ENCODE results near the gene TMEM116.
"Not testable (repeated sequence)": the region's sequence is repeated elsewhere in the genome, so short reads cannot be mapped to it uniquely, and the experiment has no call there.

The TMEM116 gene

DNA sequence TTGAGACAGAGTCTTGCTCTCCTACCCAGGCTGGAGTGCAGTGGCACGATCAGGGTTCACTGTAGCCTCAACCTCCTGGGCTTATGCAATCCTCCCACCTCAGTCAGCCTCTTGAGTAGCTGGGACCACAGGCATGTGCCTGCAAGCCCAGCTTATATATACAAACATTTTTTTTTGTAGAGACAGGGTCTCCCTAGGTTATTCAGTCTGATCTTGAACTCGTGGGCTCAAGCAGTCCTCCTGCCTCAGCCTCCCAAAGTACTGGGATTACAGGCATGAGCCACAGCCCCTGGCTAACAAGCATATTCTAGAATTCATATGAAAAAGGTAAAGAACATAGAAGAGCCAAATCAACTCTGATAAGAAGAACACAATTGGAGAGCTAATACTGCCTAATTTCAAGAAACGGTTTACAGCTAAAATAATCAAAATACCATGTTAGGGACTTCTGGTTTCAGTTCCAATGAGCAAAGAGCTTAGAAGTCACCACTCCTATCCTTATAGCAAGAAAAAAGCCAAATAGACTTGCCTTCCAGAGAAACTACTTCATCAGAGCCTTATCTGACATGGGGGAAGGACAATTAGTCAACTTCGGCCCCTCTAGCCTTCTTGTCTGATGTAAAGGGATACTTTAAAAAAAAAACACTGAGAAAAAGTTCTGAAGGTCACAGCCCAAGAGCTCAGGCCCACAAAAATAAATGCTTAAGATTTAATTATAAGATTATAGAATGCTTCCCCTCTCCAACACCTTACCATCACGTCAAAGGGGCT, 37.6 kb downstream of the TMEM116 start:
- no peak for DNase-seq

DNA sequence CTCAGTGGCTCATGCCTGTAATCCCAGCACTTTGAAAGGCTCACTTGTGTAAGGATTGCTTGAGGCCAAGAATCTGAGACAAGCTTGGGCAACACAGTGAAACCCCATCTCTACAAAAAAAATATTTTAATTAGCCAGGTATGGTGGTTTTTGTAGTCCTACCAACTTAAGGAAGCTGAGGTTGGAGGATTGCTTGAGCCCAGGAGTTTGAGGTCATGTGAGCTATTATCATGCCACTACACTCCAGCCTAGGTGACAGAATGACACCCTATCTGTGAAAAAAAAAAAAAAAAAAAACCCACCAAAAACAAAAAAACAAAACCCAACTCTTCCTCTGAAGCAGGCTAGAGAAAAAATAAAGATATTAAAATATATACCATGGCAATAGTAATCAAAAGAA, 41.2 kb downstream of the TMEM116 start:
- no peak for DNase-seq

DNA sequence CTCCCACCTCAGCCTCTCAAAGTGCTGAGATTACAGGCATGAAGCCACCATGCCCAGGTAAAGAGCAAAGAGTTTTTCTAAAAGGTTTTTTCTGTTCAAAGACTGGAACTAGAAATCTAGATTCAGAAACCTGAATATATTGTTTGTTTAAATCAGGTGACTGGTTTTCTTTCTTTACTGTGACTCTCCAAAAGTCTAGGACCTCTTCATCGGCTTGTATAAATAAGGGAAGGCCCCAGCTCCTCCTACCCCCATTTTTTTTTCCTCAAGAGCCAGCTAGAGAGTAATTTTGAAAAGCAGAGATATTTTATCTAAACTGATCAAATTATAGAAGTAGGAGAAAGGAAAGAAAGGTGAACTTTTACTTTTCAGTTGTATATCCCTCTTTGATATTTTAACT, 48.0 kb downstream of the TMEM116 start:
- DNase-seq = no peak

DNA sequence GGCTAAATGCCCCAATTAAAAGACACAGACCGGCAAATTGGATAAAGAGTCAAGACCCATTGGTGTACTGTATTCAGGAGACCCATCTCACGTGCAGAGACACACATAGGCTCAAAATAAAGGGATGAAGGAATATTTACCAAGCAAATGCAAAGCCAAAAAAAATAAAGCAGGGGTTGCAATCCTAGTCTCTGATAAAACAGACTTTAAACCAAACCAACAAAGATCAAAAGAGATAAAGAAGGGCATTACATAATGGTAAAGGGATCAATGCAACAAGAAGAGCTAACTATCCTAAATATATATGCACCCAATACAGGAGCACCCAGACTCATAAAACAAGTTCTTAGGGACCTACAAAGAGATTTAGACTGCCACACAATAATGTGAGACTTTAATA, 53.4 kb downstream of the TMEM116 start:
- not testable (repeated sequence) for DNase-seq

DNA sequence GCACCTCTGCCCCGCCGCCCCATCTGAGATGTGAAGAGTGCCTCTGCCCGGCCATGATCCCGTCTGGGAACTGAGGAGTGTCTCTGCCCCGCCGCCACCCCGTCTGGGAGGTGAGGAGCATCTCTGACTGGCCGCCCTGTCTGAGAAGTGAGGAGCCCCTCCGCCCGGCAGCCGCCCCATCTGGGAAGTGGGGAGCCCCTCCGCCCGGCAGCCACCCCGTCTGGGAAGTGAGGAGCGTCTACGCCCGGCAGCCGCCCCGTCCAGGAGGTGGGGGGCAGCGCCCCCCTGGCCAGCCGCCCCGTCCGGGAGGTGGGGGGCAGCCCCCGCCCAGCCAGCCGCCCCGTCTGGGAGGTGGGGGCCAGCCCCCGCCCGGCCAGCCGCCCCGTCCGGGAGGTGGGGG, 55.7 kb downstream of the TMEM116 start:
- not testable (repeated sequence) for DNase-seq

DNA sequence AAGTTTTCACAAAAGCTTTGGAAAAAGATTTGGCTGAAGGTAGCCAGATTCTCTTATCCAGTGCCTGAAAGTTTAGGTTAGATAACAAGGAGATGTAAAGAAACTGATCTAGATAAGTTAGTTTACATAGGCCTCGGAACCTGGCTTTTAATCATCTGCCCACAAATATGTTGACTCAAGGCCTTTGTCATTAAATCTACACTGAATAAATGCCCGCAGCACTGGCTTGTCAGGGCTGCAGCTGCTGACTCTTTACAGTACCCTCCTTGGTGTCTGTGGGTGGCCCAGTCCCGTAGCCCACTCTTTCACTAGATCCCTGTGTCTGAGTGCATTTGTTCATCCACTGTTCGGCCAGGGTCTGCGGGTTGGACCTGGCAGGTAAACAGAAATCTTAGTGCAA, 58.0 kb downstream of the TMEM116 start:
- no peak for DNase-seq

DNA sequence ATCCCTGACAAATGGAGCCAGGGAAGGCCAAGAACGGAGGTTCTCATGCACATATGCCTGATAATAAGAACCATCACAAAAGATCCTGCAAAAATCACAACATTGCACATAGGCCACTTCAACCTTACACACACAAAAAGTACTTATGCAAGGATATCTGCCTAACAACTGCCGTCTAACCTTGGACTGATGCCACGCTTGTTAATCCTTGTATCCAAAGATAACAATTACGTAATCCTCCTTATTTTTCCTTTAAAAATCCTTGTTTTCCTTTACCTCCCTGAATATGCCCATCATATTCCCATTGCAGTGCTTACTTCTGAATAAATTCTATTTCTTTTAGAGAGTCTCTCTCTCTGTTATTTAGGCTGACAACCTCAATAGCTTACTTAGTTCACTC, 59.5 kb downstream of the TMEM116 start:
- no peak for DNase-seq

DNA sequence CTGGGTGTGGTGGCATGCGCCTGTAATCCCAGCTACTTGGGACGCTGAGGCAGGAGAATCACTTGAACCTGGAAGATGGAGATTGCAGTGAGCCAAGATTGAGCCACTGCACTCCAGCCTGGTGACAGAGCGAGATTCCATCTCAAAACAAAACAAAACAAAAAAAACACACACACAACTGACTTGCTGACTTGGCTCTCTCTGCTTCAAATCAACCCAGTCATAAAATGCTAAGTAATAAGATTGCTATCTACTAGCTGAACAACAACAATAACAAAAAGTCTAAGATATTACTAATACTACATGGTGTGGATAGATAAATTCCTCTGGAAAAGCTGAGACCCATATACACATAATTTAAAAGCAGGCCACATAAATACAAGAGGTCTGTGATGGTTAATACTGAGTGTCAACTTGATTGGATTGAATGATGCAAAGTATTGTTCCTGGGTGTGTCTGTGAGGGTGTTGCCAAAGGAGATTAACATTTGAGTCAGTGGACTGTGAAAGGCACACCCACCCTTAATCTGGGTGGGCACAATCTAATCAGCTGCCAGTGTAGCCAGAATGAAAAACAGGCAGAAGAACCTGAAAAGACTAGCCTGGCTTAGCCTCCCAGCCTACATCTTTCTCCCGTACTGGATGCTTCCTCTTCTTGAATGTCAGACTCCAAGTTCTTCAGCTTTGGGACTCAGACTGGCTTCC, 60.7 kb downstream of the TMEM116 start:
- DNase-seq = not testable (repeated sequence)

DNA sequence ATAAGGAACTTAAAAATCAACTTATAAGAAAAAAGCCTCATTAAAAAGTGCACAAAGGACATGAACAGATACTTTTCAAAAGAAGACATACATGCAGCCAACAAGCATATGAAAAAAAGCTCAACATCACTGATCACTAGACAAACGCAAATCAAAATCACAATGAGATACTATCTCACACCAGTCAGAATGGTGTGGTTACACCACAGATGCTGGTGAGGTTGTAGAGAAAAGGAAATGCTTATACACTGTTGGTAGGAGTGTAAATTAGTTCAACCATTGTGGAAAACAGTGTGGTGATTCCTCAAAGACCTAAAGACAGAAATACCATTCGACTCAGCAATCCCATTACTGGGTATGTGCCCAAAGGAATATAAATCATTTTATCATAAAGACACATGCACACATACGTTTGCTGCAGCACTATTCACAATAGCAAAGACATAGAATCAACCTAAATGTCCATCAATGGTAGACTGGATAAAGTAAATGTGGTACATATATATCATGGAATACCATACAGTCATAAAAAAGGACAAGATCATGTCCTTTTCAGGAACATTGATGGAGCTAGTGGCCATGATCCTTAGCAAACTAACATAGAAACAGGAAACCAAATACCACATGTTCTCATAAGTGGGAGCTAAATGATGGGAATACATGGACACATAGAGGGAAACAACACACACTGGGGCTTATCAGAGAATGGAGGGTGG, 61.8 kb downstream of the TMEM116 start:
- not testable (repeated sequence) for DNase-seq

DNA sequence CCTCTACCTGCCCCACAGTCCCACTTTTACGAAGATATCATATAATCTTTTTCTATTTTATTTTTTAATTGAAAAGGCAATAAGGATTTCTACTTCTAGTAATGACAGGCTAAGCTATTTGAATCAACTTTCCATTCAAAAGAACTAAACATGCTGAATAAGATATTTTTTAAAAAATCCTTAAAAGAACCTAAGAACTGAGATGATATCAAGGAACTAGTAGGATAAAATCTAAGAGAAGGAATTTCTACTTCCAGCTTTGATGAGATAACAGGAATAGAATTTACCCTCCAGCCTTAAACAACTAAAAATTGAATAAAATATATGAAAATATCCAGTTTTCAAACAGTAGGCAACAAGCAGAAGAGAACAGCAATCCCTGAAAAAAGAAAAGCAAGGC, 69.0 kb downstream of the TMEM116 start:
- DNase-seq = no peak

DNA sequence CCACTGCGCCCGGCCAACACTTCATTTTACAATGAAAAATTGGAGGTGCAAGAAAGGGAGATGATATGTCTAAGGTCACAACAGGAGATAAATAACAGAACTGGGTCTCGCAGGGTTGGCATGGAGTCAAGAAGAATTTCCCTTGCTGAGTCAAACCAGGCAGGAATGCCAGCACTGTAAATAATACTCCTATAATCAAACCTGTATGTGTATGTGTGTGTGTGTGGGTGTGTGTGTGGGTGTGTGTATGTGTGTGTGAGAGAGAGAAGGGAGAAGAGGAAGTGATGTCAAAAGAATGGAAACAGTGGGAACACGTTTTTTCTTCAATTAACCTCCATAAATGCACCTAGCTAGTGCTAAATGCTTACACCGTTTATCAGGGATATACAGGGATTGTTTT, 70.4 kb downstream of the TMEM116 start:
- DNase-seq = peak; percentile 9

DNA sequence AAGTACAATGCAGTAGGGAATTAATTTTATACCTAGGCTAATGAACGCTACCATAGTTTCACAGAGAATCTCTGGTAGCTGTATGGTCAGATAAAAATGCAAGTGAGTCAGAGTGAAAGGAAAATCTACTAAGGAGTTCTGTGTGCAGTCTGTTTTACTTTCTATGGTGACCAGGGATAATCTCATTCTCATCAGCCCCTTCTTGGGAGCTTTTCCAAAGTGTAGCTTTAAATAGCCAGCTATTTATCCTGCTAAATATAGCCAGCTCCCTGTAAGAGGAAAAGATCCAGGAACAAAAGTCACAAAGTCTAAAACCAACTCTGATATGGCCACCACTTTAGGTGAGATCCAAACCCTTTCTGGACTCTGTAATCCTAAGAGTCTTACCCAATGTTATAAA, 75.5 kb downstream of the TMEM116 start:
- no peak for DNase-seq

DNA sequence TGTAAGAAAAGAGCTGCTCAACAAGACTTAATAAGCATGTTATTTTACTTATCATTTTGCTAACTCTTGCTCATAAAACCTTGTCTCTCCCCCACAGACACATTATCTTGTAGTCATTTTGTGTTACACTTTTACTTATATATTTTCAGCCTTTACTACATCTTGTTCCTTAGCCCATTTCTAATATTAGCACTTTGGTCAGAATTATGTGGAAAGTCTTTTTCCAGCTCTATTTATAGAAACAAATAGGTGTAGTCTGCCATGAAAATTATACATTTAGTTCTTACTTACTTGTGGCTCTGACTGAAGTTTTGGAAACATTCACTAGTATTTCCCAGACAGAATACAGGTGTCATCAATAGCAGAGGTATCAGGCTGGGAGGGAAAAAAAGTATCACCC, 76.1 kb downstream of the TMEM116 start:
- no peak for DNase-seq

DNA sequence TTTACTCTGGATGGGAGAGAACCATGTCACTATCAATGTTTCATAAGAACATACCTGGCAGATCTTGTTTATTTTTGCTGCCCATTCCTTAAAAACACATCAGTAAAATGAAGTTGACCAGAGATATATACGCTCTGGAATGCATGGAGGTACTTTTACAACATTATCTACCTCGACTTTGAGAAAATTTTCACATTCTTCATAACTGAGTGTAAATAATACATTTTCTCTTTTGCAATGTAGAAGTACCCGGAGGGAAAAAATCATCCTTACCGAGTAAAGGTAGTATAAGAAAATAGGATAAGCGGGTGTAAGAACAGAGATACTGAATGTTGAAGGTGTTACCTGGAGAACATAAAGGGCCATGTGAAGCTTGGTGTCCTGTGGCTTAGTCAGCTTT, 80.7 kb downstream of the TMEM116 start:
- no peak for DNase-seq

DNA sequence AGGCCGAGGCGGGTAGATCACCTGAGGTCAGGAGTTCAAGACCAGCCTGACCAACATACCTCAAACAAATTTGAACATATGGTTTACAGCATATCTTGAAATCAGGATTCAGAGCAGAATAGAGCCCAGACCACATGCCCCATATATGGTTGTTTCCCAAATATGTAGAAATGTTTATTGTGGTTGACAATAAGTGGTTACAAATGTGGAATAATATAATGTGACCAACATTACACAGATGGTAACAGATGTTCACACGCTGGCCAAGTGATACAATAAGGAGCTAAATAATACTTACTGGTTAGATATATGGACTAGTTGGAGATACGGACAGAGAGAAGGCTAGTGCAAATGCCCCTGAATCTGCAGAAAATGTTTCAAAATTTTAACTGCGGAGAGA, 85.6 kb downstream of the TMEM116 start:
- DNase-seq = no peak

DNA sequence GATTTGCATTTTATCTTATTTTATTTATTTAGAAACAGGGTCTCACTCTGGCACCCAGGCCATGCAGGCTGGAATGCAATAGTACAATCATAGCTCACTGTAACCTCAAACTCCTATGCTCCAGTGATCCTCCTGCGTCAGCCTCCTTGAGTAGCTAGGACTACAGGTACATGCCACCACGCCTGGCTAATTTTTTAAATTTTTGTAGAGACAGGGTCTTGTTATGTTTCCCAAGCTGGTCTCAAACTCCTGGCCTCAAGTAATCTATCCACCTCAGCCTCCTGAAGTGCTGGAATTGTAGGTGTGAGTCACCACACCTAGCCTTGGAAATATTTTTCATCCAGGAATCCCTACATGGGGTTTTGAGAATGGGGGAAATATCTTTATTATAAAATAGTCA, 86.3 kb downstream of the TMEM116 start:
- no peak for DNase-seq

DNA sequence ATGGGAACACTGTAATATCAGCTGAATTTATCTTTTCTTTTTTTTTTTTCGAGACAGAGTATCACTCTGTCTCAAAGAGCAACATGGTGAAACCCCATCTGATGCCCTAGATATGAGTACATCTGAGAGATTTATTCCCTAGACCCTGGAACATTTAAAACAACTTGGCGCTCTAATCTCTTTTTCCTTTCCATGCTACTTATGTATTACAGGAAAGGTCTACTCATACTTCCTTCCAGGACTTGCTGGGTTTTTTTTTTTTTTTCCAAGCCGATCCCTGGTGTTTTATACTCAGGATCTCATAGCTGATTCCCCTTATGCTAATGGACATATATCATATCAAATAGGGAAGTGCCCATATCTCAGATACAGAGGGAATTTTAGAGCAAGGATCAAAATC, 87.8 kb downstream of the TMEM116 start:
- DNase-seq = no peak

DNA sequence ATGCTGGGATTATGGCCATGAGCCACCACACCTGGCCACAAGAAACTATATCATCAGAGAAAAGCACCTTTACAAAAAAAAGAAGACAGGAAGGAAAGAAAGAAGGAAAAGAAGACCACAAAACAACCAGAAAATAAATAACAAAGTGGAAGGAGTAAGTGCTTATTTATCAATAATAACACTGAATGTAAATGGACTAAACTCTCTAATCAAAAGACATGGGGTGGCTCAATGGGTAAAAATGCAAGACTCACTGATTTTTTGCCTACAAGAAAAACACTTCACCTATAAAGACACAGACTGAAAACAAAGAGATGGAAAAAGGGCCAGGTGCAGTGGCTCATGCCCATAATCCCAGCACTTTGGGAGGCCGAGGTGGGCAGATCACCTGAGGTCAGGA, 105.2 kb downstream of the TMEM116 start:
- DNase-seq = no peak

DNA sequence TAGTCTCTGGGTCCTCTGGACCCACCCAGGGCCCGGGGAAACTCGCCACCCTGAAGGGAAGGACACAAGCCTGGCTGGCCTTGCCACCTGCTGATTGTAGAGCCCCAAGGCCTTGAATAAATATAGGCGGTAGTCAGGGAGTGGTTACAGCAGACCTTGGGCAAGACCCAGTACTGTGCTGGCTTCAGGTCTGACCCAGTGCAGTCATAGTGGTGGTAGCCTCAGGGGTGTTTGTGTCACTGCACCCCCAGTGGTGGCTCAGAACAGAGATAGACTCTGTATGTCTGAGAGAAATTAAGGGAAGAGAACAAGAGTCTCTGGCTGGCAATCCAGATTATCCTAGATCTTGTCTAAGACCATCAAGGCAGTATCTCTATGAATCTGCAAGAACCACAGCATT, 107.5 kb downstream of the TMEM116 start:
- no peak for DNase-seq

DNA sequence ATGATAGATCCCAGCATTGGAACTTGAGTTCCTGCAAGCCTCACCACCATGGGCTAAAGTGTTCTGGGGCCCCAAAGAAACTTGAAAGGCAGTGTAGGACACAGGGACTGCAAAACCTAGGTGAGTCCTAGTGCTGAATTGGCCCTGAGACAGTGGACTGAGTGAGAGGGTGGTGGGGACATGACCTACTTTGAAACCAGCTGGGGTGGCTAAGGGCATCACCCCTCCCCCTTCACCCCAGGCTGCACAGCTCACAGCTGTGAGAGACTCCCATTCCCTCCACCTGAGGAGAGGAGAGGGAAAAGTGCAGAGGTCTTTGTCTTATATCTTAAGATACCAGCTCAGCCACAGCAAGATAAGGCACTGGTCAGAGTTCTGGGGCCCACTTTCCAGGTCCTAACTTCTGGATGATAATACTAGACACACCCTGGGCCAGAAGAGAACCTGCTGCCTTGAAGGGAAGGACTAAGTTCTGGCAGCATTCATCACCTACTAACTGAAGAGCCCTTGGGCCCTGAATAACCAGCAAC, 108.5 kb downstream of the TMEM116 start:
- no peak for DNase-seq

DNA sequence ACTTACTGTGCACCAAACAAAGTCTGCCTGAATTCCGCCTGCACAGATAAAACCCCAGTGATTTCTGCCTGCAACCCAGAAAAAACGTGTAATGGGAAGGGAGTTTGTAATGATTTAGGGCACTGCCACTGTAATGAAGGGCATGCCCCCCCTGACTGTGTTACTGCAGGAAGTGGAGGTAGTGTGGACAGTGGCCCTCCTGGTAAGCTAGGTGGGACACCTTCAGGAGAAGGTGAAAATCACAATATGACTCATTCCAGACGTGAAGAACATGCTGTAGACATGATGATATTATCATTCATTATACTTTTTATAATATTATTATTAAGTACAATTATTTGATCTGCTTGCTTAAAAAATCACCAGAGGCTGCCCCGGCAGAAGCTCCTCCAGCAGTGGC, 111.8 kb downstream of the TMEM116 start:
- DNase-seq = no peak

DNA sequence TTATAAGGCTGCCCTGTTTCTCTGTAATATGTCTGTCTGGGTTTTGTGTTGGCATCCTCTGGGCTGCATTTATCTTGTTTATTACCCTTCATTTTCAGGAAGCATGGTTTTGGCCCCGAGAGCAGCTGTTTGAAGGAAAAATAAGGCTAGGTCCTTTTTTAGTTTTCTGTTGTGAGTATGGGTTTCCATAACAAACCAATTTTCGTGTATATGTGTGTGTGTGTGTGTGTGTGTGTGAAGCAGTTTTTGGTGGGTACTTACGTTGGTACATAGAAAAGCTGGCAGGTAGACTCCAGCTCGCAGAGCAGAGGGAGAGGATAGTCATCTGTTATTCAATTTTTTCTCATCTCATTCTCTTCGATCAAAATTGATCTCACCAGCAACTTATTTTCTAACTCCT, 118.4 kb downstream of the TMEM116 start:
- no peak for DNase-seq

DNA sequence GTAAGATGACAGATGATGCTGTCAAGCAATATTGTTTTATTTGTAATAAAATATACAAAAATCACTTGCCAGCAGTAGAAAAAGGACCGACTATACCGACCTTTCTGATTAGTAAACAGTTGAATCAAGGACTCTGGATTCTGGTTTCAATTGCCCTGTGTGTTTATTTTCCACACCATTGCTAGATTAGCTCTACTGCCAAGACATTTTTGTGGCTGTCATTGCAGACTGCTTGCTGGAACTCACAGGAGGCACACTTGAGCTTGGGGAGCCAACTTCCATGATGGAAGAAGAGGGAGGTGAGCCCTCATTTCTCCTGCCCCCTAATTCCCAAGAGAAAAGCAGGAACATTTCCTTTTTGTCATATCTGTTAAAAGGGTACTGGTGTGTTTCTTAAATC, 119.7 kb downstream of the TMEM116 start:
- DNase-seq = no peak

Data from NCI-H2171 treated with DMSO at 0.1 percent for 48 hours (cell line).